Hematopoietic multipotent progenitor cell treated with erythropoietin and hydrocortisone succinate and interleukin-3 and kit ligand, for 17 days (in vitro differentiated cells): ENCODE measurements around the gene SIK3.
"Not testable (repeated sequence)": the region's sequence is repeated elsewhere in the genome, so short reads cannot be mapped to it uniquely, and the experiment has no call there.

Experiments used
- DNase-seq: peaks from one replicate; pipeline ENCODE4 v3.0.0-alpha.2; 2015; ENCODE audit warnings: low spot score

The SIK3 gene

GRCh38 chr11:117076941-117077691 is 21.1 kb downstream of the SIK3 start:
- DNase-seq: no peak

- DNase-seq: no peak
Observed at GRCh38 chr11:117075186-117075585, 23.0 kb downstream of the SIK3 start.

GRCh38 chr11:117074119-117074518 is 24.1 kb downstream of the SIK3 start:
- DNase-seq: no peak

DNA sequence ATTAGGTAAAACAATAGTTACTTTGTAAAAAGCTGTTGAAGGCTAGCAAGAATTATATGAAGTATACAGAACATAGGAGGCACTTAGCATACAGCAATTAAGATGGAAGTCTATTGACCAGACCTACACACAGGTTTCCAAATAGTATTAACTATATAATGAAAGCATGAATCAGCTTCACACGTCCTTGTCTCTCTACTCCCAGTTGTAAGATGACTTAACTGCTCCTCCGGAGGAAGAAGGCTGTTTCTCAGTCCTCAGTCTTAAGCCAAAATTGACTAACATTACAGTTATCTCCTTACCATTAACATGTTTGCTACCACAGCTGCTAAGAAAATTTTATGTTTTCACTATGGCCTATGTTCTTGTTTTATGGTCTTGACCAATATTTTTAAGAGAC is 24.7 kb downstream of the SIK3 start:
- no peak for DNase-seq

DNA sequence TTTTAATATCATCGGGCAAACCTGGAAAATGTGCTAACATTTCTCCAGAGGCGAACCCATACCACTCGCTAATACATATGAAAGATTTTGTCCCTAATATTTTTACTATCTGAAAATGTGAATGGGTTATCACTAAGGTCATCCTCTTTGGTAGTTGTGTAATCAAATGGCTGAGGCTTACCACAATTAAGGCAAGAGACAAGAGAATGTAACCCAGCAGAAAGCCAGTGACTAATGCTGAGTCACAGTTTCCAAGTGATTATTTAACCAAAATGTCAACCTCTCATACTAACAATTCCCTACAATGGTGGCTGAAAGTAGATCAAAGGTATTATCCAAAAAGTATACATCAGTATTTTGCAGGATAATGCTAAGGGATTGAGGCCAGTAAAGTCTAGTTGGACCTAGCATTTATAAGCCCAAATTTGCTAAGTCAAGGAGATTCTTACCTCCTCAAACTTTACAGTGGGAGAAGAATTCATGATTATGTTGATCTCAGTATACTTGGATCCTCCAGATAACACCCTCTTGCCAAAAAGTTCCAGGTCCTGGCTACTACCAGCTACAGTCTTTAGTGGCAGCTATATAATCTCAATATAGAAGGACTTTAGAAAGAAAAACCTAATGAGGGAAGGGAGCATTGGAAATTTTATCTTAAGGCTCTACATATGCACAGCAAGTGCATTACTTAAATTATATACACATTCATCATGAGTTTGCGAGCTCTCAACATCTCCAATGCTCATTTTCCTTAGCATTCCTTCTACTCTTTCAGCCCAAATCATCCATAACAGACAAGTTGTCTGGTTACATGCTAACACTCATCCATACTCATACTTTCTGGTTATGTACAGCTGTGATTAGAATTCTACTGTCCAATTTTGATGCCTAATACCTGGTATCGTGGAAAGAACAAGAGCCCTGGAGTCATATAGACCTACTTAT is 25.4 kb downstream of the SIK3 start:
- DNase-seq: peak; percentile 70

- DNase-seq: peak; percentile 89
Observed at GRCh38 chr11:117071344-117071787, 26.9 kb downstream of the SIK3 start.

DNA sequence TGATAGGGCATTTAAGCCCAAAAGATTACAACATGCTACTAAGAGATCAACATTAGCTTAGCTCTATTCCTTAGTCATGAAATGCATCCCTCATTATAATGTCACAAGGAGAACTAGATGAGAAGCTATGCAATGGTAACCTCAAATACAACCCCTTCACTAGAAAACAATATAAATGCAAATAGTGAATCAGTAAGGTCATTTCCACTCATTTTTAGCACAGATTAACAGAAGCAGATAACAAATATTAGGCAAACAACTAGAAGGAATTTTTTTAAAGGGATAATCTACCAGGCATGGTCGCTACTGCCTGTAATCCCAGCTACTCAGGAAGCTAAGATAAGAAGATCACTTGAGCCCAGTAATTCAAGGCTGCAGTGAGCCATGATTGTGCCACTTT is 28.2 kb downstream of the SIK3 start:
- DNase-seq: no peak

DNA sequence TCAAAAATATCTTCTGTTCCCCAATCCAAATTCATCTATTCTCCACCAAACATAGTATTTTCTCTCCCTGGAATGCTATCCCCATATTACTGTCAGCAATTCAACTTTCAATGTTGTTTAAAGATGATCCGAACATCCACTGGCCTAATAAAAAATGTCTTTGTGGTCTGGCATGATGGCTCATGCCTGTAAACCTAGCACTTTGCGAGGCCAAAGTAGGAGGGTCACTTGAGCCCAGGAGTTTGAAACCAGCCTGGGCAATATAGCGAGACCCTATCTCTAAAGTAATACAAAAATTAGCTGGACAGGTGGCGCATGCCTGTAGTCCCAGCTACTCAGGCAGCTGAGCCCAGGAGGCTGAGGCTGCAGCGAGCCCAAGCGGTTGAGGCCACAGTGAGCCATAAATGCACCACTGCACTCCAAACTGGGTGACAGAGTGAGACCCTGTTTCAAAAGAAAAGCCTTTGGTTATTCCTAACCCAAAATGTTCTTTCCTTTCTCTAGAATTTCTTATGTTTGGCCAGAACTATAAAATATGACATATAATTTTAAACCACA is 29.8 kb downstream of the SIK3 start:
- no peak for DNase-seq

DNA sequence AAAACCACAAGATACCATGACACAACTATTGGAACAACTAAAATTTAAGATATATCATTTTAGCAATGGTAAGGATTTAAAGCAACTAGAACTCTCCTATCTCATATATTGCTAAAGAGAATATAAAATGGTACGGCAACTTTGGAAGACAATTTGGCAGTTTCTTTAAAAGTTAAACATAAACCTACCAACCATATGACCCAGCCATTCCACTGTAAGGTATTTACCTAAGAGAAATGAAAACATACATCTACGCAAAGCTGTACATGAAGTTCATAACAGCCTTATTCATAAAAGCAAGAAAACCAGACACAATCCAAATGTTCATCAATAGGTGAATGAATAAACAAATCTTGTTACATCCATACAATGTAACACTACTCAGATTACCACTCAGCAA is 31.3 kb downstream of the SIK3 start:
- DNase-seq: no peak

DNA sequence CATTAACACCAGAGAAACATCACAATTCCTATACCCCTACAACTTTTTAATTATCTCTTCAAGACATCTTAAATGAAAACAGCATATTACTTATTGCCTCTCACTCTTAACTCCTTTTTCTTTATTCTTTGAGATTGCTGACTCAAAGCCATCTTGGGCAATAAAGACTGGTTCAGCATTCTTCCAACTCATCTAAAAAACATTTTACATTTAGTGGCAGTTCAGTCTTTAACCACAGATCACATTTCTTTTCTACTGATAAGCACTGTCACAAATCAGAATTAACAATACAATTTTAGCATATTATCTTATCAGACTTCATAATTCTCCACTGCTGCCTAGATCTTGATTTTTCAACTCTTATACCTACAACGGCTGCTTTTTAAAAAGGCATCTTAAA is 34.0 kb downstream of the SIK3 start:
- no peak for DNase-seq

DNA sequence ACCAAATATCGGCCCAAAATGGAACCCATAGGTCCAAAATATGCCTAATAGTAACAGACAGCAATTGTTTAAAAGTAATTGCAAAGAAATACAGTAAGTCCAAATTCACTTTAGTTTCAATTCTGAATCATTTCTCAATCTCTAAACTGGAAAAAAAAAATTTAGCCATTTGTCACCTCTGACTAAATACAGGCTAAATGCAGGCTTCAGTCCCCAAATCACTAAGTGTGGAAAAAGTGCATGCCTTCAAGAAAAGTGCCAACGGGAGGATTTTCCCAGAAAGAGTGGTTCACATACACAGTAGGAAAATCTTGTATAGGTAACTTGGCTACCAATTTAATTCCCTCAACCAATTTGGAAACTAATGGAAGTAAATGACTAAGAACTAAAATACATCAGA is 35.7 kb downstream of the SIK3 start:
- no peak for DNase-seq

- DNase-seq: no peak
Observed at GRCh38 chr11:117061256-117061655, 37.0 kb downstream of the SIK3 start.

DNA sequence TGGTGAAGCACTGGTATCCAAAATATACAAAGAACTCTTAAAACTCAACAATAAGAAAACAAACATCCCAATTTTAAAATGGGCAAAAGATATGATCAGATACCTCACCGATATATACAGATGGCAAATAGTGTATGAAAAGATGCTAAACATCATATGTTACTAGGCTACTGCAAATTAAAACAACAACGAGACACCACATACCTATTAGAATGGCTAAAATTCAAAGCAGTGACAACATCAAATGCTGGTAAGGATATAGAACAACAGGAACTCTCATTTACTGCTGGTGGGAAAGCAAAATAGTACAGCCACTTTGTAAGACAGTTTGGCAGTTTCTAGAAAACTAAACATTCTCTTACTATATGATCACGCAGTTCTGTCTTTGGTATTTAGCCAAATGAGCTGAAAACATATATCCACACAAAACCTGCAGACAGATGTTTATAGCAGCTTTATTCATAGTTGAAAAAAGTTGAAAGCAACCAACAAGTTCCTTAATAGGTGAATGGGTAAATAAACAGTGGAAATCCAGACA is 38.5 kb downstream of the SIK3 start:
- DNase-seq: no peak

- no peak for DNase-seq
Observed at GRCh38 chr11:117058761-117059261, 39.4 kb downstream of the SIK3 start.

- DNase-seq: no peak
Observed at GRCh38 chr11:117057727-117058126, 40.5 kb downstream of the SIK3 start.

GRCh38 chr11:117057317-117057716 is 40.9 kb downstream of the SIK3 start:
- DNase-seq: no peak

DNA sequence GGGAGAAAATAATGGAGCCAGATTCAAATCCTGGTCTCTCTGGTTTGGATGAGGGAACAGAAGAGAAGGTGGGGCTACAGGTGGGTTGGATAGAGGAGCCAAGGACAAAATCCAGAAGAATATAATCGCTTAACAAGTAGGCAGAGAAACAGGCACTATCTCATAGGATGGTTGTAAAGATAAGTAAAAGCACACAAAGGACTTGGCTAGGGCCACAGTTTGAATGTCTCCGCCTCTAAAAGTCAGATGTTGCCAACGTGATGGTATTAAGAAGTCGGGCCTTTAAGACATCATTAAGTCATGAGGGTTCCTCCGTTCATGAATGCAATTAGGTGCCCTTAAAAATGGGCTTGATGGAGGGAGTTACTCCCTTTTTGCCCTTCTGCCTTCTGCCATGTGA is 42.8 kb downstream of the SIK3 start:
- no peak for DNase-seq

- DNase-seq: no peak
Observed at GRCh38 chr11:117054382-117054781, 43.8 kb downstream of the SIK3 start.

- DNase-seq: no peak
Observed at GRCh38 chr11:117052196-117053149, 45.8 kb downstream of the SIK3 start.

DNA sequence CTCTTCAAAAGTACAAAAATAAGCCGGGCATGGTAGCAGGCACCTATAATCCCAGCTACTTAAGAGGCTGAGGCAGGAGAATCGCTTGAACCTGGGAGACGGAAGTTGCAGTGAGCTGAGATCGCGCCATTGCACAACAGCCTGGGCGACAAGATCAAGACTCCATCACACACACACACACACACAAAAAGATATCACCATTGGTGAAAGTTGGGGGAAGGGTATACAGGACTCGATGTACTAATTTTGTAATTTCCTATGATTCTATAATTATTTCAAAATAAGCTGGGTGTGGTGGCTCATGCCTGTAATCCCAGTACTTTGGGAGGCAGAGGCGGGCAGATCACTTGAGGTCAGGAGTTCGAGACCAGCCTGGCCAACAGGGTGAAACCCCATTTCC is 48.1 kb downstream of the SIK3 start:
- DNase-seq: not testable (repeated sequence)

GRCh38 chr11:117046627-117047026 is 51.6 kb downstream of the SIK3 start:
- DNase-seq: not testable (repeated sequence)
